GM23338 (cell line): Measurements from ENCODE around the gene ZDHHC13. TPM values are rescaled to one million over a fixed set of nuclear protein-coding genes. Genes with fewer than 3 reads are reported as not detected.

ENCODE experiments used
- ATAC-seq: fragments of 200-7000 bp; cut with Tn5 transposase; 3 replicates; pipeline ENCODE4 v1.9.1; 2020
- DNase-seq: peaks from one replicate; pipeline ENCODE4 v3.0.0-alpha.2; 2015; ENCODE audit warnings: low spot score
- H2AFZ ChIP-seq: fragments of 200-600 bp; sonication (generic); 2 replicates; pipeline ENCODE4 v1.8.0; 2016; ENCODE audit warnings: antibody characterized with exemption, mild to moderate bottlenecking, moderate library complexity
- H3F3A ChIP-seq: fragments of 200-600 bp; sonication (generic); replicated peaks from 2 replicates; pipeline ENCODE4 v1.8.0; 2017; ENCODE audit warnings: antibody characterized with exemption, mixed run types, low read depth
- H3K27ac ChIP-seq: fragments of 200-600 bp; sonication (generic); 2 replicates; pipeline ENCODE4 v1.6.1; 2016; ENCODE audit warnings: low read depth
- H3K27me3 ChIP-seq: fragments of 200-600 bp; sonication (generic); 2 replicates; pipeline ENCODE4 v1.8.0; 2016; ENCODE audit warnings: mild to moderate bottlenecking, mixed run types, moderate library complexity; ENCODE audit not compliant: insufficient read depth
- H3K36me3 ChIP-seq: fragments of 200-600 bp; sonication (generic); 2 replicates; pipeline ENCODE4 v1.8.0; 2016; ENCODE audit warnings: mild to moderate bottlenecking; ENCODE audit not compliant: insufficient read depth
- H3K4me1 ChIP-seq: fragments of 200-600 bp; sonication (generic); 2 replicates; pipeline ENCODE4 v1.8.0; 2016; ENCODE audit warnings: mild to moderate bottlenecking, moderate library complexity; ENCODE audit not compliant: insufficient read depth
- H3K4me2 ChIP-seq: fragments of 200-600 bp; sonication (generic); 2 replicates; pipeline ENCODE4 v1.7.1; 2017; ENCODE audit warnings: mixed run types
- H3K4me3 ChIP-seq: fragments of 200-600 bp; sonication (generic); 2 replicates; pipeline ENCODE4 v1.6.1; 2016; ENCODE audit warnings: mixed run types
- H3K79me2 ChIP-seq: fragments of 200-600 bp; sonication (generic); replicated peaks from 2 replicates; pipeline ENCODE4 v1.8.0; 2017; ENCODE audit warnings: mild to moderate bottlenecking; ENCODE audit not compliant: insufficient read depth
- H3K9me2 ChIP-seq: fragments of 200-600 bp; sonication (generic); 2 replicates; pipeline ENCODE4 v1.8.0; 2017; ENCODE audit not compliant: insufficient read depth
- H4K20me1 ChIP-seq: fragments of 200-600 bp; sonication (generic); replicated peaks from 2 replicates; pipeline ENCODE4 v1.8.0; 2017; ENCODE audit warnings: mild to moderate bottlenecking; ENCODE audit not compliant: insufficient read depth
- H3K27ac Mint-ChIP-seq: 2 replicates; pipeline ENCODE4 v1.8.0; 2020; ENCODE audit warnings: inconsistent platforms, mild to moderate bottlenecking, moderate library complexity, mixed read lengths
- H3K27me3 Mint-ChIP-seq: 3 replicates; pipeline ENCODE4 v1.8.0; 2022; ENCODE audit warnings: low read depth, mild to moderate bottlenecking, moderate library complexity, mixed read lengths, inconsistent platforms; ENCODE audit not compliant: insufficient read depth, poor library complexity
- H3K36me3 Mint-ChIP-seq: 3 replicates; pipeline ENCODE4 v1.8.0; 2021; ENCODE audit warnings: low read depth, mild to moderate bottlenecking, inconsistent platforms, moderate library complexity, mixed read lengths
- H3K4me1 Mint-ChIP-seq: 3 replicates; pipeline ENCODE4 v1.8.0; 2020; ENCODE audit warnings: mild to moderate bottlenecking, inconsistent platforms, mixed read lengths
- H3K4me3 Mint-ChIP-seq: 3 replicates; pipeline ENCODE4 v1.8.0; 2021; ENCODE audit warnings: moderate library complexity, mild to moderate bottlenecking, inconsistent platforms, mixed read lengths
- H3K9me3 Mint-ChIP-seq: 3 replicates; pipeline ENCODE4 v1.8.0; 2020; ENCODE audit warnings: moderate library complexity, mild to moderate bottlenecking, inconsistent platforms, mixed read lengths
- CREB1 ChIP-seq: fragments of 250-450 bp; sonication (Bioruptor Pico); IDR thresholded peaks from 2 replicates; pipeline ENCODE4 v1.5.0; 2020; ENCODE audit warnings: low read depth, mild to moderate bottlenecking, moderate library complexity
- CTCF ChIP-seq, 2 experiments: fragments of 200-600 bp in 1 of 2; sonication (generic) in 1 of 2; conservative IDR thresholded peaks; 2 replicates each; pipeline versions ENCODE4 v1.5.1 to v1.6.1; 2016 to 2017; ENCODE audit warnings: antibody characterized with exemption in 2 of 2, low read depth in 2 of 2, mild to moderate bottlenecking in 2 of 2, moderate library complexity in 1 of 2
- EZH2phosphoT487 ChIP-seq: fragments of 200-600 bp; sonication (generic); IDR thresholded peaks from one replicate; pipeline ENCODE4 v1.8.1; 2018; ENCODE audit warnings: antibody characterized with exemption; ENCODE audit not compliant: unreplicated experiment
- NANOG ChIP-seq: IDR thresholded peaks from 2 replicates; pipeline ENCODE4 v1.6.1; 2016; ENCODE audit warnings: antibody characterized with exemption, borderline replicate concordance
- POLR2AphosphoS5 ChIP-seq: IDR thresholded peaks from 2 replicates; pipeline ENCODE4 v1.6.1; 2016; ENCODE audit warnings: antibody characterized with exemption, low read depth
- REST ChIP-seq: IDR thresholded peaks from one replicate; pipeline ENCODE4 v1.6.1; 2018; ENCODE audit warnings: antibody characterized with exemption; ENCODE audit not compliant: unreplicated experiment
- STAT1 ChIP-seq: IDR thresholded peaks from one replicate; pipeline ENCODE4 v1.6.1; 2016; ENCODE audit warnings: antibody characterized with exemption; ENCODE audit not compliant: unreplicated experiment
- ZNF114 ChIP-seq: fragments of 250-450 bp; sonication (Bioruptor Pico); IDR thresholded peaks from 2 replicates; pipeline ENCODE4 v1.5.0; 2020; ENCODE audit warnings: mild to moderate bottlenecking, moderate library complexity
- ZNF331 ChIP-seq: fragments of 250-450 bp; sonication (Bioruptor Pico); IDR thresholded peaks from 2 replicates; pipeline ENCODE4 v1.5.0; 2020; ENCODE audit warnings: low read depth, mild to moderate bottlenecking, moderate library complexity
- ZNF462 ChIP-seq: fragments of 250-450 bp; sonication (Bioruptor Pico); IDR thresholded peaks from 2 replicates; pipeline ENCODE4 v1.5.0; 2020; ENCODE audit warnings: mild to moderate bottlenecking, moderate library complexity
- polyA plus RNA-seq: library from polyadenylated mRNA; unstranded; fragments of >200 nt; fragmentation: Nextera tagmentation; extraction: Ambion mirVana; gene quantifications from 2 replicates; pipeline ENCODE4 v1.2.1, GENCODE V29; 2016
- total RNA-seq: library from RNA; depleted of rRNA; stranded (reverse); fragments of >200 nt; shearing (Covaris generic); gene quantifications from 2 replicates; pipeline ENCODE4 v1.2.3, GENCODE V29; 2014

The ZDHHC13 gene
- total and polyA plus RNA-seq, 2 experiments from 2014 or later = 21.0 to 27.7 TPM

- H3K4me1 ChIP-seq = no peaks in the 10 kb centered on the region
- H3K27me3 Mint-ChIP-seq = no peaks in the 10 kb centered on the region
Observed at GRCh38 chr11:19199048-19199447, 82.1 kb downstream of the ZDHHC13 start.

GRCh38 chr11:19199771-19200170, 82.8 kb downstream of the ZDHHC13 start:
- no peak overlapping the region for H3K4me3 Mint-ChIP-seq
- H3K36me3 Mint-ChIP-seq = no peaks in the 10 kb centered on the region
- Histone ChIP-seq H3K27me3 (no peaks in the 10 kb centered on the region), H3K4me2 (no peak overlapping the region), H3K4me3 (no peak overlapping the region), H3K9me2 (no peaks in the 10 kb centered on the region), H4K20me1 (no peaks in the 10 kb centered on the region), H2AFZ (no peak overlapping the region), H3F3A (no peaks in the 10 kb centered on the region), H3K36me3 (0 out of 2 replicates have a peak, but pooled peaks cover 3% of the 10 kb centered on the region), H3K27ac (no peak overlapping the region), H3K79me2 (no peaks in the 10 kb centered on the region), H3K4me1 (no peaks in the 10 kb centered on the region)
- H3K4me1 Mint-ChIP-seq = peaks cover 2% of the 10 kb centered on the region; the same call in 1 of the 3 replicates
- H3K9me3 Mint-ChIP-seq = no peaks in the 10 kb centered on the region; the same call in 2 of the 3 replicates
- no peaks in the 10 kb centered on the region for H3K27me3 Mint-ChIP-seq
- no peak overlapping the region for H3K27ac Mint-ChIP-seq
- no peak for ATAC-seq
- DNase-seq = no peak
- no peak for TF ChIP-seq CTCF (conservative IDR thresholded peaks at IDR 0.05; ENCODE audit: low read depth in 2 of 2)
- no peak for TF ChIP-seq ZNF114
- TF ChIP-seq POLR2AphosphoS5 = no peak
- no peak for TF ChIP-seq NANOG
- no peak for TF ChIP-seq ZNF462 (CRISPR knock-in tag)
- no peak for TF ChIP-seq ZNF331
- no peak for TF ChIP-seq EZH2phosphoT487
- TF ChIP-seq STAT1 = no peak
- no peak for TF ChIP-seq CREB1 (CRISPR knock-in tag)
- no peak for TF ChIP-seq REST

More at GRCh38 chr11:19199048-19199447, 82.1 kb downstream of the ZDHHC13 start:
- H3K9me3 Mint-ChIP-seq = no peaks in the 10 kb centered on the region; the same call in 2 of the 3 replicates
- Histone ChIP-seq H3K36me3 (0 out of 2 replicates have a peak, but pooled peaks cover 3% of the 10 kb centered on the region), H4K20me1 (no peaks in the 10 kb centered on the region), H3K9me2 (no peaks in the 10 kb centered on the region), H3F3A (no peaks in the 10 kb centered on the region), H2AFZ (no peak overlapping the region), H3K4me3 (no peak overlapping the region), H3K4me2 (no peak overlapping the region), H3K79me2 (no peaks in the 10 kb centered on the region), H3K27me3 (no peaks in the 10 kb centered on the region), H3K27ac (no peak overlapping the region)
- peaks cover 2% of the 10 kb centered on the region; the same call in 1 of the 3 replicates for H3K4me1 Mint-ChIP-seq
- TF ChIP-seq EZH2phosphoT487 (no peak), POLR2AphosphoS5 (no peak)
- H3K36me3 Mint-ChIP-seq = no peaks in the 10 kb centered on the region
- ATAC-seq = no peak
- H3K4me3 Mint-ChIP-seq = no peak overlapping the region
- peak overlapping the region; percentile 44 for H3K27ac Mint-ChIP-seq
- no peak for DNase-seq
